ENCODE measurements around the gene THPO. TPM values are rescaled to one million over a fixed set of nuclear protein-coding genes. Genes with fewer than 3 reads are reported as not detected.

THPO gene
- total and polyA plus RNA-seq, 9 of the 15 experiments (the other 6 are each of a cell fraction or from before 2014, with no cell fraction given), result 0.11 to 1.1 (median 0.35) TPM; not detected in 1

GRCh38 chr3:184325715-184326369 is 52.2 kb downstream of the THPO start (continued):
- TF ChIP-seq REST (IDR thresholded peaks at IDR 0.05; ENCODE audit: borderline replicate concordance) (no peak), REST (CRISPR knock-in tag; IDR thresholded peaks at IDR 0.05; ENCODE audit: low read depth) (no peak), ARID3A (IDR thresholded peaks at IDR 0.05; ENCODE audit: borderline replicate concordance, low read depth, low read length) (no peak), ID3 (CRISPR knock-in tag; IDR thresholded peaks at IDR 0.05) (no peak), ID3 (tag; IDR thresholded peaks at IDR 0.05) (no peak)

Data from K562 (cell line).